DOHH2 (cell line): ENCODE measurements around the gene LGI2.

Experiments used
- EZH2phosphoT487 ChIP-seq: fragments of 200-600 bp; sonication (generic); IDR thresholded peaks from 2 replicates; pipeline ENCODE4 v1.6.1; 2017; ENCODE audit warnings: borderline replicate concordance, mild to moderate bottlenecking, antibody characterized with exemption, low read length, moderate library complexity, mixed read lengths
- TF ChIP-seq, protein P1 (sequence below): fragments of 200-600 bp; sonication (generic); IDR thresholded peaks from one replicate; pipeline ENCODE4 v1.5.1; 2014; ENCODE audit warnings: antibody characterized with exemption, mild to moderate bottlenecking, low read depth, low read length; ENCODE audit not compliant: poor library complexity, severe bottlenecking

- TF ChIP-seq, protein P1, sequence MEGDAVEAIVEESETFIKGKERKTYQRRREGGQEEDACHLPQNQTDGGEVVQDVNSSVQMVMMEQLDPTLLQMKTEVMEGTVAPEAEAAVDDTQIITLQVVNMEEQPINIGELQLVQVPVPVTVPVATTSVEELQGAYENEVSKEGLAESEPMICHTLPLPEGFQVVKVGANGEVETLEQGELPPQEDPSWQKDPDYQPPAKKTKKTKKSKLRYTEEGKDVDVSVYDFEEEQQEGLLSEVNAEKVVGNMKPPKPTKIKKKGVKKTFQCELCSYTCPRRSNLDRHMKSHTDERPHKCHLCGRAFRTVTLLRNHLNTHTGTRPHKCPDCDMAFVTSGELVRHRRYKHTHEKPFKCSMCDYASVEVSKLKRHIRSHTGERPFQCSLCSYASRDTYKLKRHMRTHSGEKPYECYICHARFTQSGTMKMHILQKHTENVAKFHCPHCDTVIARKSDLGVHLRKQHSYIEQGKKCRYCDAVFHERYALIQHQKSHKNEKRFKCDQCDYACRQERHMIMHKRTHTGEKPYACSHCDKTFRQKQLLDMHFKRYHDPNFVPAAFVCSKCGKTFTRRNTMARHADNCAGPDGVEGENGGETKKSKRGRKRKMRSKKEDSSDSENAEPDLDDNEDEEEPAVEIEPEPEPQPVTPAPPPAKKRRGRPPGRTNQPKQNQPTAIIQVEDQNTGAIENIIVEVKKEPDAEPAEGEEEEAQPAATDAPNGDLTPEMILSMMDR = no peak
- TF ChIP-seq EZH2phosphoT487 = no peak
Observed at GRCh38 chr4:25011135-25011866, 19.4 kb downstream of the LGI2 start.
